Activated CD4-positive, CD25-positive, alpha-beta regulatory T cell treated with anti-CD3 and anti-CD28 coated beads, Interleukin-2, amount 50 U/mL, for 24 hours (primary cell): Measurements from ENCODE around the gene ACAA1.

Source experiments
- ATAC-seq, 2 donors: fragments of 150-1000 bp; cut with Tn5 transposase; one replicate each; pipeline ENCODE4 v1.10.0; 2021; ENCODE audit warnings: mild to moderate bottlenecking in 1 of 2, moderate library complexity in 1 of 2

The ACAA1 gene

DNA sequence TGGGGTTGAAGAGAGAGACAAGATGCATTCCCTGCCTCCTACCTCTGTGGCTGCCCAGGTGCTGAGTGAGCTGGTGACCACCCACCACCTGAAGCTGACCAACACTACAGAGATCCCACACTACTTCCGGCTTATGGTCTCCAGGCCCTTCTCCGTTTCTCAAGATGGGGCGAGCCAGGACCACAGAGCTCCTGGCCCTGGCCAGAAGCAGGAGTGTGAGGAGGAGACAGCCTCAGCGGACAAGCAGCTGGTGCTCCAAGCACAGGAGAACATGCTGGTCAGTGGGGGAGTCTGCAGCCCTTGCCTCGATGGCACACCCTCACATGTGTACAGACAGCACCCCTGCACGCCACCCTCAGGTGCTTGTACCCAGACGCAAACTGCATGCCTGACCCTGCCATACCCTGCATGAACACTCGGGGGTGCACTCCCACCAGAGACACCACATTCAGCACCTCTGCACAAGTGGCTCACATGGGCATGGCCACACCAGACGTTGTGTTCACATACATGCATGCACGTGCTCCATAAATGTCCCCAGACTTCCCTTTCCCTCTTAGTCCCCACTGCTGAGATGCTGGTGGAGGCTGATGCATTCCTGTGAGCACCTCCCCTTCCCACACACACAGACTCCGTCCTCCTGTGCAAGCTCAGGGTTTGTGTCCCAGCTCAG lies 19.0 kb downstream of the ACAA1 start:
- ATAC-seq: peak; percentile 83 to 85

DNA sequence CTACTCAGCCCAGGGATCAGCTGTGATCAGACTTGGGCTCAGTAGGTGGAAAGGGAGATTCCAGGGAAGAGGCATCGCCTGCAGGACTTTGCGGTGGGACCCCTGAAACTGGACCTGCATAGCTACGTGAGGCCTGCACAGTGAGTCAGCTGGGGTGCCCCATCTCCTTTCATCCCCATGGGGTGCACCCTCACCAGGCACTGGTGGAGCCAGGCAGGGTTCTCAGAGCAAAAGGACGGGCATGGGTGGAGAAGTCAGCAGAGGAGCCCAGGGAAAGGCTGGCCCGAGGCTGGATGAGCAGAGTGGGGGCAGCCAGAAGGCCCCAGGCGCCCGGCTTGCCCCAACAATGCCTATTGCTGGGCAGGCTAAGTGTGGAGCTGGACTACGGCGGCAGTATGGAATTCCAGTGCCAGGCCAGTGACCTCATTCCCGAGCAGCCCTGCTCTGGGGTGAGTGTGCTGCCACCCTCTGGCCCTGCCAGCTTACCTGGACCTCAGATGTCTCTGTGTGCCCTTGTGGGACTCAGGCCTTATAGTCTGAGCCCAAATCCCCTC lies 19.7 kb downstream of the ACAA1 start:
- ATAC-seq: no peak

DNA sequence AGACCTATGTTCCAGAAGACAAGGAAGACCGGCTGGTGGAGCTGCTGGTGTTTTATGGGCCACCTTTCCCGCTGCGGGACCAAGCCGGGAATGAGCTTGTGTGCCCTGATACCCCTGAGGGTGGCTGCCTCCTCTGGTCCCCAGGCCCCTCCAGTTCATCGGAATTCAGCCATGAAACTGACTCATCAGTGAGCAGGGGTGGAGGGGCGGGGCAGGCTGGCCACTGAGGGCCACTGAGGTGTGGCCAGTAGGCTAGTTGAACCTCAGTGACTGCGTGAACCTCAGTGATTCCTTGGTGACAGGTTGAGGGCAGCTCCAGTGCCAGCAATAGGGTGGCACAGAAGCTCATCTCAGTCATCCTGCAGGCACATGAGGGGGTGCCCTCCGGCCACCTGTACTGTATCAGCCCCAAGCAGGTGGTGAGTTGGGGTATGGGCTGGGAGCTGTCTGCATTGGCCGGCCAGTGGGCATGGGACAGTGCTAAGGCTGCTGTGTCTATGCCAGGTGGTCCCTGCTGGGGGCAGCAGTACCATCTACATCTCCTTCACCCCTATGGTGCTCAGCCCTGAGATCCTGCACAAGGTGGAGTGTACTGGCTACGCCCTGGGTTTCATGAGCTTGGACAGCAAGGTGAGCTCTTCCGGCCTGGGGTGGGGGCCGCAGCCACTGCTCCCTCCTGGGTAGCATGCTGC lies 20.3 kb downstream of the ACAA1 start:
- no peak for ATAC-seq

DNA sequence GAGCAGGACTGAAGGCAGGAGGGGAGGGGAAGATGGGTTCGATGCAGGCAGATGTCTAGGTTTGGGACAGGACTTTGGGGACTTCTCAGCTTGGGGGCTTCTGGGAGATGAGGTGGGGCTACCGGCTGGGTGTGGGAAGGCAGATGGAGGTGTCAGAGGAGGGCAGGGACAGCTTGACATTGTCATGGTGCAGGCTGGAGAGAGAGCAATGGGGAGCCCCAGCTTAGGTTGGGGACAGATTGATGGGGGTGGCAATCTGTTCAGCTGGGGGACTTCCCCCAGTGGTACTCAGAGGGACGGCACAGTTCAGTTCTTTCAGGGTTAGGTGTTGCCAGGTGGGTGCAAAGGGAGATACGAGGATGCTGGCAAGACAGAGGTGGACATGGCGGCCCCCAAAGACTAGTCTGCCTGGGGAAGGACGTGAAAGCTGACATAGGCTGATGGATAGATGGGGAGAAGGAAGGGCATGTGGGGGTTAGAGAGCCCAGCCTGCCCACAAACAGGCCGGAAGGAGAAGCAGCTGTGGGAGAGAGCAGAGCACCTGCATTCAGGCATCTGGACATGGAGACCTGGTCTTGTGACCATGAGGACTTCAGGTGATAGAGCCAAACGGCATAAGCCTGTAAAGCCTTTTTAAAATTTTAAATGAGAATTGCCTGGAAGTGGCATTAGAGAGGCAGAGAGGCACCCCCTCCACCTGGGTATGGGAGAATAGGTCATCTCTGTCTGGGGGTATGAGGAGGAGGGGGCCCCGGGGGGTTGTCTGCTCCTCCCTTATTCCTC lies 21.1 kb downstream of the ACAA1 start:
- no peak for ATAC-seq

DNA sequence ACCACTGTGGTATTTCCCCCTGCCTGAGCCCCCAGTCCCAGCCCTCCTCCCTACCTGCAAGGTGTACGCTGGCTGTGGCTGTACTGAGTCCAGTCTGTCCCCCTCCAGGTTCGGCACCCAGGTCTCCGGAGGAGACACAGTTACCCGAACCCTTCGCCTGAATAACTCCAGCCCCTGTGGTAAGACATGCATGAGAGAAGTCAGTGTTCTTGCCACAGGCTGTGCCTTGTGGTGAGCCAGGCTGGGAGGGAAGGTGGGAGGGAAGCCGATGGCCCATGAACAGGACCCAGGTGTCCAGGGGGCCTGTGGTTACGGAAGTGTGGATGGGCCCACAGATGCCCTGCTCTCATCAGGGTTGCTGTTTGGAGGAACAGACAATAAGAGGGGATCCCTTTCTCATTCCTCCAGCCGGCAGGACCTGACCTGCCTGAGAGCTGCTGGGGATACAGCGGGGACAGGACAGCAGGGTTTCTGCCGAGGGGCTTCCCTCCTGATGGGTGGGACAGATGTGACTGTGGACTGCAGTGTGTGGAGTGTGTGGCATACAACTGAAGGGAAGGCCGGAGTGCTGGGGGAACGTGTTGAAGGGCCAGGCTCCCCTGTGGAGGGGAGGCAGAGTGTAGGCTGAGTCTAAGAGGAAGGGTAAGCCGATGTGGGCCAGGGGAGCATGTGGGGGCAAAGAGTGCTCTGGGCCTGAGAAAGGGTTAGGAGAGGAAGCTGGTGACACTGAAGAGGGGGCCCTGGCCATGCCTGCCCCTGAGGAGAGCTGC lies 21.9 kb downstream of the ACAA1 start:
- ATAC-seq: no peak

DNA sequence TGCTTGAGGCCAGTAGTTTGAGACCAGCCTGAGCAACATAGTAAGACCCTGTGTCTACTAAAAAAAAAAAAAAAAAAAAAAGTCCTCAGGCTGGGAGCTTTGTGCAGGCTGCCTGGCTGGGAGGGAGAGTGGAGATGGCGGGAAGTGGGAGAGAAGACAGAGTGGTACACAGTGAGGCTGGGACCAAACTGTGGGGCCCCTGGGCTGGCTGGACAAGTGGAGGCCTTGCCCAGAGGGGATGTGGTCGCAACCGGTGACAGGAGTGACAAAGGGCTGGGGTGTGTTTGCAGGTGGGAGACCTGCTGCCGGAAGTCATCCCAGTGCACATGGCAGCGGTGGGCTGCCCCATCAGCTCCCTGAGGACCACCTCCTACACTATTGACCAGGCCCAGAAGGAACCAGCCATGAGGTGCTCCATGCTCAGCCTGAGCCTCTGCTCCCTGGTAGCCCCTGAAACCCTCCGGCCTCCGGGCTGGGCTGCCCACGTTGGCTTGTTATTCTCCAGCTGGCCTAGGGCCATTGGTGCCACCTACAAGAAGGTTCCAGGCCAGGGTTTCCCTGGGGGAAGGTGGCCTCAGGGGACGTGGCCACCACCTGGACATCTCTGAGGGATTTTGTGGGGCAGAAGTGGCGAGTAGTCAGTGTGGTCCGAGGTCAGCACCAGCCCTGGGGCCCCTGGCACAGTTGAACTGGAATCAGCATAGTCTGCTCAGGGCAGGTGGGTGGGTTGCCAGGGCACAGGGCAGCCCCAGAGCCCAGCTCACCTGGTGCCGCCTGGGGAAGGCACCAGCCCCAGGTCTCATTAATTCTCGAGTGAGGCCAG lies 22.7 kb downstream of the ACAA1 start:
- no peak for ATAC-seq

DNA sequence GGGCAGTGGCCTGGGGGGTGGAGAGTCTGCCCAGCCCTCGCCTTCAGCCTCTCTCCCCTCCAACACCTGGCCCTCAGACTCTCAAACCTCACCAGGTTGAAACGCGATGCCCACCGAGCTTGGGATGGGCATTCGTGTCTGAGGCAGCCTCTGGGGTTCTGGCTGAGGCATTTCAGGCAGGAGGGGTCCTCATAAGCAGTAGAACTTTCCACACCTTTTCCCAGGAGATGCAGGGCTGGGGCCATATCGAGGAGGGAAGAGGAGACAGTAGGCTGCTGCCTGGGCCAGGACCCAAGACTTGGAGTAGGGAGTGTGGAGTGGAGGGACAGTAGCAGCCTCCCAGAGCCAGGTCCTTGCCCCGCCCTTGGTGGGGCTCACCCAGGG lies 24.6 kb downstream of the ACAA1 start:
- ATAC-seq: no peak

DNA sequence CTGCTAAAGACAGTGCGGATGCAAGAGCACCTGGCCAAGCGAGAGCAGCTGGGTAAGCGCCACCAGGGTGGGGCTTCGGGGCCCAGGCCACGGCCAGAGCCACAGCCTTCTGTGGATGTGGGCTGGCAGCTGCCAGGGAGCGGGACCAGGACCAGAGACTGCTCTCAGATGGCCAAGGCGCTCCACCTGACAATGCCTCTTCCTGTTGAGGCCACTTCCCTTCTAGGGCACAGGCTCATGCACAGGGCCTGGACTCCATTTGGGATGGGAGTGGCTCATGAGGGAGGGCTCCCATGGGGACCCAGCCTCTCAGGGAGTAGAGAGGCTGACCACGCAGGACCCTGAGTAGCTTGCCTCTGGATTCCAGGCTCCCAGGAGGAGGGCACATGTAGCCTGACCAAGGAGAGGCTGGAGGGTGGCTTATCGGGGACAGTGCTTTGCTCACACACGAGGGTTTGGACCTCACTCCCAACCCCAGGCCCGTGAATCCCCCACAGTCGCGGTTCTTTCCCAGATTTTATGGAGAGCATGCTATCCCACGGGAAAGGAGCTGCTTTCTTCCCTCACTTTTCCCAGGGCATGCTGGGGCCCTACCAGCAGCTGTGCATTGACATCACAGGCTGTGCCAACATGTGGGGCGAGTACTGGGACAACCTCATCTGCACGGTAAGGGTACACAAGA lies 25.1 kb downstream of the ACAA1 start:
- no peak for ATAC-seq

DNA sequence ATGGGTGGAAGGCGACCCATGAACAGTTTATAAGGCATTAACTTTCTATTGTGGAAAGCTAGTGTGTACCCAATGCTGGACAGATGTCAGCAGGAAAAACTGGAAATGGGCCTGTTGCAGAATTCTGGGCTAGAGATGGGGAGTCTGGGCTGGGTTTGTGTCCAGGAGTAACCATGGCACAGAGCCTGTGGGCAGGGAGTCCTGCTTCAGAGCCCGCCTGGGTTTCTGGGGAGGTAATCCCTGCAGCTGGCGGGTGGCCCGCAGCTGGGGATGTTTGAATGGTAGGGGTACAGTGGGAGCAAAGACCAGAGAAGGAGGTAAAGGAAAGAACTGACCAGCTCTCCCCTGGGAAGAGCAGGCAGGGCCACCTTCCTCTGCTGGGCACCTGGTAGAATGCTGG lies 25.7 kb downstream of the ACAA1 start:
- ATAC-seq: no peak

DNA sequence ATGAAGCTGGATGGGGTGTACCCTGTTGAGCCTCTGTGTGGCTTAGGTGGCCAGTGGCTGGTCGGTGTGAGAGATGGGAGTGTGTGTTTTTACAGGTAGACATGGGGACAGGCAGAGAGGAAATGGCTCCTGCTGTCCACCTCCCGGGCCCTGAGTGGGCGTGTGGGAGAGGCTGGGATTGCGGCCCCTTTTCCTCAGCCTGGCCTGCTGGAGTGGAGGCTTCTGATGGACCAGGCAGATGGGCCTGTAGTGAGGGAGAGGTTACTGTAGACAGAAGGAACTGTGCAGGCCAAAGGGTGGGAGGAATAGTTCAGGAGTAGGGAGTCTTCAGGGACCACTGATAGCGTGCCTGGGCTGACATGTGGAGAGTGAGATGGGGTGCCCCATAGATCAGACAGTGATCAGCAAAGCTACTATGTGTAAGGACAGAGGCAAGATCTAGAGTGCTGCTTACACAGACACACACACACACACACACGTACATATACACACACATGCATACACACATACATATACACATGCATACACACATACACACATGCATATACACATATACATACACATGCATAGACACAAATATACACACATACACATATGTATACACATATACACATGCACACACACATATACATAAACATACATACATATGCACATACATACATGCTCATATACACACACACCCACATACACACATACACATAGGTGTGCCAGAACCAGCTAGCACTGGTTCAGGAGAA lies 26.4 kb downstream of the ACAA1 start:
- no peak for ATAC-seq

DNA sequence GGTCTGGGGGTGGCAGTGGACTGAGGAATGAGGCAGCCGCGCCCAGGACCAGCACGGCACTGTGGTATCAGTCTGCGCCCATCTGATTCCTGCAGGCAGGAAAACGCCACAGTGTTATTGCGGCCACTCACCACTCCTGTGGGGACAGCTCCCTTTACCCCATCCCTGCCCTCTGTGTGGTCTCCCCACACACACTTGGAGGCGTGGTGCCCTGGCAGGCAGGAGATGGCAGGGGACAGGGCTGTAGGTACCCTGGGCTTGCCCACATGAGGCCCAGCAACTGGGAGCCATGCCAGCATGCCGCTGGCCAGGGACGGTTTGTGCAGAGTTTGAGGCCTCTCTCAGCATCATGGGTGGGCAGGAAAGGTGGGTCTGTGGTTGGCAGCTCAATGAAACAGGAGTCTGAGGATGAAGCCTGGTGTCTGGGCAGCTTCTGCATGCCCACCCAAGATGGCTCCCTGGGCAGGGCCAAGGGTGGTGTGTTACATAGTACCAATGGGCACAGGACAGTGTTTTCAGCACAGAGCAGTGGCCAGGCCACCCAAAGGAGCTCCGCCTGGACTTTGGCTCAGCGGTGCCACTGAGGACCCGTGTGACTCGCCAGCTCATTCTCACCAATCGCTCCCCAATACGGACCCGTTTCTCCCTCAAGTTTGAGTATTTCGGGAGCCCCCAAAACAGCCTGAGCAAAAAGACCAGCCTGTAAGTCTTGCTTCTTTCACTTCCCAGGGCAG lies 27.2 kb downstream of the ACAA1 start:
- ATAC-seq: no peak

DNA sequence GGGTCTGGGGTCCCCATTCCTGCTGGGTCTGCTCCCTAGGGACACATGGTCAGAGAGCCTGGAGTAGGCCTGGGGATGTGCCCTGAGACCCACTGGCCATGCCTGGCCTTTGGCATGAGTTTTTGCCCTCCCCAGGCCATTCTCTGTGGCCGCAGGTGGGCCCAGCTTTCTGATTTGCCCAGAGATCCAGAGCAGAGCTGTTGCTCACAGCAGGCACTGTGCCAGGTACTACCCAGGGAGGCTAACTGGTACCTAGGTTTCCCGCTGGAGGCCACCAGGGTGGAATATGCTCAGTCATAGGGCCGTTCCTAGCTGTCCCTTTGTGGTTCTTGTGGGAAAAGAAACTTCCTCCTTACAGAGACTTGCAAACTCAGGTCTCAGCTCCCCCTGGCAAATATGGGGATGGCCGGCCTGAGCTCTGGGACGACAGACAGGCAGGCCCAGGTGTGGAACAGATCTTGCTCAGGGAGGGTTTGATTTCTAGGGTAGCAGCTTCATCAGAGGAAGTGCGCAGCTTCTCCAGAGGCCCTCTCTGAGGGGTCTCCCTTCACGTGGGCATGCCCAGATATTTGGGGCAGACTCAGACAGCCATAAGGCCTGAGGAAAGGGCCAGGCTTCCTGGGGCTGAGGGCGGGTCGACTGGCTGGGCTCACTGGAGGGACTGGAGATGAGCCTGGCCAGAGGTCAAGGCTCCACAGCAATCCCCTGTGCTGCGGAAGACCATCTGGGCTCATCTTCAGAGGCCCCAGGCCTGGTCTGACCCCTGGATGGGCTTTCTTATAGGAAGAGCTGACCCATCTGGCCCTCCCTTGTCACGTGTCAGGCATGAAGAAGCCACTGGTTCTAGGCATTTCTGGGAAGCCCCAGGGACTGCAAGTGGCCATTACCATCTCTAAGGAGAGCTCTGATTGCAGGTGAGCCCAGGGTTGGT lies 28.0 kb downstream of the ACAA1 start:
- no peak for ATAC-seq

DNA sequence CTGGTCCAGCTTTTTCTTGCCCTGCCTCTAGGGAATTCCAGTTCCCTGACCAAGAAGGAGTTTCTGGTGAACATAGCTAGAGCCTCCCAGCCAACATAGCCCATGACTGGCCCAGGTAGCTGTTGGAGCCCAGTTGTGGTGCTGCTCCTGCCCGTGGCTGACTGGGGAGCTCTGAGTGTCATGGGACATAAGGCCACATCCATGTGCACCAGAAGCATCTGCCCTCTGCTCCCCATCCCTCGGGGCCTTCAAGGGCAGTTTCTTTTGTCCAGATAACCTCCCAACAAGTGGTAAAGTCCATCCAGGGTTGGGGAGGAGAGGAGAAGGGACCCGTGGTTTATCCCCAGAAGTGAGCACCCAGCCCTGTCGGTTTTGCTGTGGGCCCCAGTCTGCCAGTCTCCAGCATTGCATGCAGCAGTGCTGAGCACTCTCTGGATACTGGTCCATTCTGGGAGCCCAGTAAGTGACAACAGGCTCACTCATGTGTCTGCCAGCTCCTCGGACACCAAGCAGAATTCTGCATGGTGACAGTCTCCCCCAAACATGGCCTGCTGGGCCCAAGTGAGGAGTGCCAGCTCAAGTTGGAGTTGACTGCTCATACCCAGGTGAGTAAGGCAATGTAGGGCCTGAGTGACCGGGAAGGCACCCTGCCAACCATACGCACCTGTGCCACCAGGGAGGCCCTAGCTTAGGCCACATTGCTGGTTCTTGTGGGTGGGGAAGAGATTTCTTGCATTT lies 28.8 kb downstream of the ACAA1 start:
- ATAC-seq: no peak

DNA sequence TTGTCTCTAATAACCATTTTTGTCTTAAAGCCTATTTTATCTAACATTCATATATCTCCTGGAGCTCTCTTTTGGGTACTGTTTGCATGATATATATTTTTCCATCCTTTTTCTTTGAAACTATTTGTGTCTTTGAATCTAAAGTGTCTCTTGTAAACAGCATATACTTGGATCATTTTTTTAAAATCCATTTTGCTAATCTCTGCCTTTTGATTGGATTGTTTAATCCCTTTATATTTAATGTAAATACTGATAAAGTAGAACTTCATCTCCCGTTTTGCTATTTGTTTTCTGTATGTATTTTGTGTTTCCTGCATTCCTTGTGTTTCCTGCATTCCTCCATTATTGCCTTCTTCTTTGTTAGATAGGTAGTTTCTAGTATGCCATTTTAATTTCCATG lies 31.4 kb downstream of the ACAA1 start:
- no peak for ATAC-seq

DNA sequence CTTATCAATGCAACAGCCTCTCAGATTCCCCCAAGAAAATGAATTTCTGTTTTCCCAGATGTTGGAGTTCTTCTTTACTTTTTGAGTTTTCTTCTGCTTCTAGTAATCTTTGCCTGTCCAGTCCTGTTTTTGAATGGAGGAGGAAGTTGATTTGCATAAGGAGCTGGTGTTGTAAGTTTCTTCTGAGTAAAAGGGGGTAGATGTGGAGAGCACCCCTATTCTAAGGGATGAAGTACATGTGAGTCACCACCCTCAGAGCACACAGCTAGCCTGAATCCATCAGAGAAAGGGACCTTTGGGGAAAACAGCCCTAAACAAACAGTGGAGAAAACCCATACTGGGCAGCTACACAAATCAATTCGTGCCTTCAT lies 34.5 kb downstream of the ACAA1 start:
- ATAC-seq: no peak

DNA sequence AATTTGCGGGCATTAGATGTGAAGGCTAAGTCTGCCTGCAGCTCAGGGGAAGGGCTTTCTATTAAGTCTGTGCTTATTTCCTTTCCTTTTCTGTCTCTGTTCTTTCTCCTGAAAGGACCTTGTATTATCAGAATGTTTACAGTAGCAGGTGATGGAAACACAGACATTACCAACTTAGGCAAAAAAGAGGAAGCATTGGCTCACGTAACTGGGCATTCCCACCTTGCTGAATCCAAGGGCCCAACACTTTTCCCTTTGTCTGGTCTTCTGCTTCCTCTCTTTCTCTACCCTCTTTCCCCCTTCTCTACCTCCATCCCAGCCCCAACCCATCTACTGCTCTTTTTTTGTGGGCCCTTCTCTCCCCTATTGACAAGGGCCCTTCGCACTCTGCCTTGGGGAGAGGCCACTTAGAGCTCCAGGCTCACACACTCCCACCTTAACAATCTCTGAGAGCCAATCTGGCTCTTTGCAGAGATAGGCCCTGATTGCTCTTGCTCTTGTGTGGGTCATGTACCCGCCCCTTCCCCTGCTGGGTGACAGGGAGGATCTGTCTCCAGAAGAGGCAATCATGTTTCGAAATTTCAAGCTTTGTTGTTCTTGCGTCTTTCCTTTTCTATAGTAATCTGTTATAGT lies 35.0 kb downstream of the ACAA1 start:
- no peak for ATAC-seq

DNA sequence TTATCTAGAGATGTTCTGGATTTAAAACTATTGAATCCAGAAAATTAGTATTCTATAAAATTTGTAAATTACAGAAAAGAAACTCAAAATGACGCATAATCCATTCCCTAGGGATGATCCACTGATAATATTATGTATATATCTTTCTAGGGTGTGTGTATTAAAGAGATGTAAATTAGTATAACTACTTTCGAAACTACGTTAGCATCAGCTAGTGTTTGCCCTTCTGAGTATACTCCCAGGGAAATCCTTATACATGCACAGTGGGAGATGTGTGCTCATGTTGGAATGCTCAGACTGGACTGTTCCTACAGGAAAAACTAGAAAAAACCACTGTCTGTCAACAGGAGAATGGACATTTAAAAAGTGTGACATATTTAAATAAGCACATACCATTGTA lies 36.4 kb downstream of the ACAA1 start:
- ATAC-seq: no peak

DNA sequence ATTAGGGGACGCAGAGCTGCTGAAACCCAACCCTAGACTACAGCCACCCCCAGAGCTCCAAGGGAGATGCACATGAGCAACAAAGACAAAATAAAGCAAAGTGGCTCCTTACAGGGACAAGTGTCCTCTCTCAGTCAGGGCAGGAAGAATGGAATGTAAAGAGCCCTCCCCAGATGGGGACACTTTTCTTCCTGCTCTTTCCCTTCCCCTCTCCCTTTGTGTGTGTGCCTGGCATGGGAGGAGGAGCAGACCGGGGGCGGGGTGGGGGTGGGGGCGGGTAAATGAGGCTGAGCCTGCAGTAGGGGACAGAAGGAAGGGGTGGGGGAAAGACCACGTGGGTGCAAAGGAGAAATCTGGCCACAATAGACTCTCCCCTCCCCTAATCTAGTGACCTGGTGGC lies 37.4 kb downstream of the ACAA1 start:
- ATAC-seq: no peak
